ENCODE measurements around the gene RANBP9. TPM values are rescaled to one million over a fixed set of nuclear protein-coding genes. Genes with fewer than 3 reads are reported as not detected.

RANBP9 gene
- total RNA-seq, 1 donor from 2014 or later, result 42.1 TPM

- DNase-seq (ENCODE audit: low read depth) (peak; percentile 30), FAIRE-seq (no peak)
- no peaks in the 10 kb centered on the region for H3K79me2 ChIP-seq (ENCODE audit: insufficient read depth, low read length)
- no peaks in the 10 kb centered on the region for H3K4me1 ChIP-seq (ENCODE audit: insufficient read depth, low read length)
- no peaks in the 10 kb centered on the region for H4K20me1 ChIP-seq (ENCODE audit: insufficient read depth, low read length)
- Mint-ChIP-seq H3K9me3 (ENCODE audit: unreplicated experiment) (no peaks in the 10 kb centered on the region), H3K27ac (ENCODE audit: unreplicated experiment) (no peak overlapping the region), H3K4me3 (ENCODE audit: unreplicated experiment) (no peak overlapping the region), H3K4me1 (ENCODE audit: low read depth, unreplicated experiment) (peaks cover 2% of the 10 kb centered on the region), H3K27me3 (ENCODE audit: low read depth, unreplicated experiment) (no peaks in the 10 kb centered on the region), H3K36me3 (ENCODE audit: low read depth, unreplicated experiment) (peaks cover 17% of the 10 kb centered on the region)
- H3K36me3 ChIP-seq (ENCODE audit: insufficient read depth, low read length), result no peaks in the 10 kb centered on the region
- H3K4me3 ChIP-seq (ENCODE audit: insufficient read depth, low read depth, low read length), result no peak overlapping the region
- no peaks in the 10 kb centered on the region for H3K9me3 ChIP-seq (ENCODE audit: insufficient read depth, low read depth, low read length)
- H3K9ac ChIP-seq (ENCODE audit: low read length), result no peak overlapping the region
- TF ChIP-seq EZH2 (IDR thresholded peaks at IDR 0.05; ENCODE audit: insufficient read depth, low read length) (no peak), CTCF (IDR thresholded peaks at IDR 0.05; ENCODE audit: insufficient read depth, low read depth, low read length) (no peak)
- H3K27me3 ChIP-seq (ENCODE audit: insufficient read depth, low read length), result no peaks in the 10 kb centered on the region
- no peak overlapping the region for H3K27ac ChIP-seq (ENCODE audit: low read depth, low read length)
- no peak overlapping the region for H3K4me2 ChIP-seq (ENCODE audit: low read length)
- H2AFZ ChIP-seq (ENCODE audit: low read depth, low read length), result no peak overlapping the region
Measured at GRCh38 chr6:13586603-13587542, 124.8 kb downstream of the RANBP9 start.

- H3K4me1 Mint-ChIP-seq (ENCODE audit: low read depth, unreplicated experiment), result peaks cover 2% of the 10 kb centered on the region
- peaks cover 2% of the 10 kb centered on the region for H3K9me3 Mint-ChIP-seq (ENCODE audit: unreplicated experiment)
- no peaks in the 10 kb centered on the region for H3K27me3 ChIP-seq (ENCODE audit: insufficient read depth, low read length)
- H3K9me3 ChIP-seq (ENCODE audit: insufficient read depth, low read depth, low read length), result no peaks in the 10 kb centered on the region
- H3K36me3 ChIP-seq (ENCODE audit: insufficient read depth, low read length), result no peaks in the 10 kb centered on the region
- TF ChIP-seq EZH2 (IDR thresholded peaks at IDR 0.05; ENCODE audit: insufficient read depth, low read length) (no peak), CTCF (IDR thresholded peaks at IDR 0.05; ENCODE audit: insufficient read depth, low read depth, low read length) (no peak)
- no peak overlapping the region for H3K4me3 Mint-ChIP-seq (ENCODE audit: unreplicated experiment)
- H3K27ac ChIP-seq (ENCODE audit: low read depth, low read length), result no peak overlapping the region
- peaks cover 19% of the 10 kb centered on the region for H3K36me3 Mint-ChIP-seq (ENCODE audit: low read depth, unreplicated experiment)
- H3K27ac Mint-ChIP-seq (ENCODE audit: unreplicated experiment), result no peak overlapping the region
- no peaks in the 10 kb centered on the region for H3K79me2 ChIP-seq (ENCODE audit: insufficient read depth, low read length)
- no peaks in the 10 kb centered on the region for H3K27me3 Mint-ChIP-seq (ENCODE audit: low read depth, unreplicated experiment)
- H3K4me2 ChIP-seq (ENCODE audit: low read length), result no peak overlapping the region
- FAIRE-seq, result no peak
- no peaks in the 10 kb centered on the region for H4K20me1 ChIP-seq (ENCODE audit: insufficient read depth, low read length)
- H2AFZ ChIP-seq (ENCODE audit: low read depth, low read length), result no peak overlapping the region
- H3K4me1 ChIP-seq (ENCODE audit: insufficient read depth, low read length), result no peaks in the 10 kb centered on the region
- H3K9ac ChIP-seq (ENCODE audit: low read length), result no peak overlapping the region
- no peak for DNase-seq (ENCODE audit: low read depth)
- H3K4me3 ChIP-seq (ENCODE audit: insufficient read depth, low read depth, low read length), result no peak overlapping the region
Measured at GRCh38 chr6:13581700-13582229, 129.9 kb downstream of the RANBP9 start.
